PC-3 (cell line): ENCODE data around the gene LENEP. TPM values are rescaled to one million over a fixed set of nuclear protein-coding genes. Genes with fewer than 3 reads are reported as not detected.
A peak's percentile ranks its signal among the peaks of the same experiment; 100 is the strongest.

ENCODE experiments used
- ATAC-seq: fragments of 200-7000 bp; cut with Tn5 transposase; 2 replicates; pipeline ENCODE4 v1.9.1; 2020; ENCODE audit warnings: mild to moderate bottlenecking, moderate library complexity
- BruUV-seq: library from RNA; stranded (reverse); fragments of 400-500 nt; replicated peaks from 2 replicates; lab custom pipeline; 2021; lab: Mats Ljungman, UMichigan
- CTCF ChIA-PET: fragments of 300-600 bp; sonication (Branson Sonifier 250); formaldehyde crosslinking; loops from one replicate; lab custom pipeline; 2022; ENCODE audit warnings: antibody characterized with exemption; lab: Charles Lee
- POLR2A ChIA-PET: fragments of 300-600 bp; sonication (Branson Sonifier 250); formaldehyde crosslinking; loops from one replicate; lab custom pipeline; 2022; ENCODE audit warnings: antibody characterized with exemption; ENCODE audit not compliant: unreplicated experiment; lab: Charles Lee
- DNase-seq: peaks from one replicate; pipeline ENCODE4 v3.0.0-alpha.2; 2015
- H2AFZ ChIP-seq: fragments of 300-600 bp; sonication (generic); 2 replicates; pipeline ENCODE4 v1.6.0; 2016; ENCODE audit warnings: antibody characterized with exemption, low read length
- H3F3A ChIP-seq: fragments of 300-600 bp; sonication (generic); one replicate; pipeline ENCODE4 v1.6.0; 2017; ENCODE audit warnings: antibody characterized with exemption, low read length, control low read depth, mild to moderate bottlenecking; ENCODE audit not compliant: unreplicated experiment
- H3K27ac ChIP-seq: fragments of 300-600 bp; sonication (generic); 2 replicates; pipeline ENCODE4 v1.5.1; 2016; ENCODE audit warnings: mild to moderate bottlenecking, low read length
- H3K27me3 ChIP-seq: fragments of 300-600 bp; sonication (generic); 2 replicates; pipeline ENCODE4 v1.6.1; 2016; ENCODE audit warnings: low read length, mixed read lengths
- H3K36me3 ChIP-seq: fragments of 300-600 bp; sonication (generic); 2 replicates; pipeline ENCODE4 v1.6.1; 2016; ENCODE audit warnings: low read depth, mixed run types, low read length, mixed read lengths
- H3K4me1 ChIP-seq: fragments of 300-600 bp; sonication (generic); 2 replicates; pipeline ENCODE4 v1.5.1; 2016; ENCODE audit warnings: low read length; ENCODE audit not compliant: insufficient read depth
- H3K4me2 ChIP-seq: fragments of 300-600 bp; sonication (generic); 2 replicates; pipeline ENCODE4 v1.6.0; 2016; ENCODE audit warnings: low read length
- H3K4me3 ChIP-seq: fragments of 300-600 bp; sonication (generic); 2 replicates; pipeline ENCODE4 v1.5.1; 2016; ENCODE audit warnings: mild to moderate bottlenecking, low read length, mixed read lengths
- H3K79me2 ChIP-seq: fragments of 300-600 bp; sonication (generic); 2 replicates; pipeline ENCODE4 v1.6.1; 2017; ENCODE audit warnings: low read length, mixed read lengths
- H3K9ac ChIP-seq: fragments of 300-600 bp; sonication (generic); 2 replicates; pipeline ENCODE4 v1.6.0; 2016; ENCODE audit warnings: mild to moderate bottlenecking, low read length
- H3K9me2 ChIP-seq: fragments of 300-600 bp; sonication (generic); replicated peaks from 2 replicates; pipeline ENCODE4 v1.6.1; 2016; ENCODE audit warnings: mixed run types, low read length, mixed read lengths
- H3K9me3 ChIP-seq: fragments of 300-600 bp; sonication (generic); 2 replicates; pipeline ENCODE4 v1.6.1; 2016; ENCODE audit warnings: low read length, mixed read lengths
- H4K20me1 ChIP-seq: fragments of 300-600 bp; sonication (generic); 2 replicates; pipeline ENCODE4 v1.6.1; 2016; ENCODE audit warnings: low read length, mixed read lengths
- CTCF ChIP-seq: fragments of 300-600 bp; sonication (generic); conservative IDR thresholded peaks from 2 replicates; pipeline ENCODE4 v1.5.1; 2017; ENCODE audit warnings: antibody characterized with exemption, low read depth, mild to moderate bottlenecking, low read length
- EZH2 ChIP-seq: fragments of 300-600 bp; sonication (generic); IDR thresholded peaks from one replicate; pipeline ENCODE4 v1.6.1; 2017; ENCODE audit warnings: antibody characterized with exemption, mild to moderate bottlenecking, low read length; ENCODE audit not compliant: unreplicated experiment
- EZH2phosphoT487 ChIP-seq: fragments of 300-600 bp; sonication (generic); IDR thresholded peaks from 2 replicates; pipeline ENCODE4 v1.6.1; 2018; ENCODE audit warnings: mild to moderate bottlenecking, antibody characterized with exemption, low read length, borderline replicate concordance
- intact Hi-C: fragments of 100-400 bp; cut with micrococcal nuclease; formaldehyde crosslinking; loops from 2 replicates; pipeline ENCODE4 v1.9.0; 2023
- total RNA-seq: library from RNA; depleted of rRNA; stranded (reverse); fragments of >200 nt; gene quantifications from 2 replicates; pipeline ENCODE4 v1.2.3, GENCODE V29; 2014

The LENEP gene
- total RNA-seq, 1 experiment from 2014 or later, result not detected

- intact Hi-C loops, result loop anchor here (10.0 kb wide), 1 partner anchor 575 kb away; the partner anchor contains the start of gene ASH1L
- peaks cover 47% of the 10 kb centered on the region for H3K79me2 ChIP-seq
- no peak overlapping the region for H3K9ac ChIP-seq
- peaks cover 16% of the 10 kb centered on the region; the same call in 1 of the 2 replicates for H4K20me1 ChIP-seq
- peaks cover 38% of the 10 kb centered on the region for H3K36me3 ChIP-seq
- H3F3A ChIP-seq, result no peaks in the 10 kb centered on the region
- BruUV-seq, result no TSS peak
- ChIA-PET POLR2A (no interaction called here), CTCF (interaction anchor here (0.6 kb wide), 1 partner anchor 40 kb away, joined by 4 read pairs; no protein-coding TSS in a partner anchor)
- no peaks in the 10 kb centered on the region for H3K9me3 ChIP-seq
- TF ChIP-seq EZH2 (no peak), EZH2phosphoT487 (no peak)
- no peak for DNase-seq
- H3K9me2 ChIP-seq, result no peaks in the 10 kb centered on the region
- no peak overlapping the region for H2AFZ ChIP-seq
- no peaks in the 10 kb centered on the region for H3K27me3 ChIP-seq
- H3K4me3 ChIP-seq, result no peak overlapping the region
- no peak for ATAC-seq
- H3K27ac ChIP-seq, result no peak overlapping the region
- H3K4me2 ChIP-seq, result no peak overlapping the region
- H3K4me1 ChIP-seq, result no peaks in the 10 kb centered on the region
Measured at GRCh38 chr1:154989195-154989860, 4.1 kb upstream of the LENEP start.

- no peak overlapping the region for H3K4me2 ChIP-seq
- no peaks in the 10 kb centered on the region for H3K9me2 ChIP-seq
- no peak overlapping the region for H3K4me3 ChIP-seq
- no peaks in the 10 kb centered on the region for H3F3A ChIP-seq
- DNase-seq, result no peak
- no peaks in the 10 kb centered on the region for H3K27me3 ChIP-seq
- intact Hi-C loops, result no loop called here
- H4K20me1 ChIP-seq, result peaks cover 16% of the 10 kb centered on the region; the same call in 1 of the 2 replicates
- peaks cover 38% of the 10 kb centered on the region for H3K79me2 ChIP-seq
- BruUV-seq, result no TSS peak
- ChIA-PET POLR2A (no interaction called here), CTCF (interaction anchor here (0.6 kb wide), 1 partner anchor 39 kb away, joined by 4 read pairs; no protein-coding TSS in a partner anchor)
- TF ChIP-seq EZH2, result no peak
- no peak for TF ChIP-seq EZH2phosphoT487
- TF ChIP-seq CTCF, result no peak
- H3K4me1 ChIP-seq, result no peaks in the 10 kb centered on the region
- H3K27ac ChIP-seq, result no peak overlapping the region
- no peak overlapping the region for H2AFZ ChIP-seq
- no peaks in the 10 kb centered on the region for H3K9me3 ChIP-seq
- no peak for ATAC-seq
- peaks cover 38% of the 10 kb centered on the region for H3K36me3 ChIP-seq
- no peak overlapping the region for H3K9ac ChIP-seq
Measured at GRCh38 chr1:154990276-154990675, 3.1 kb upstream of the LENEP start.

- BruUV-seq, result no TSS peak
- intact Hi-C loops, result no loop called here
- DNase-seq (peak; percentile 46), ATAC-seq (peak; percentile 40)
- TF ChIP-seq EZH2phosphoT487, result no peak
- TF ChIP-seq CTCF, result peak; percentile 47
- H3K9ac ChIP-seq, result no peak overlapping the region
- H3K4me3 ChIP-seq, result no peak overlapping the region
- no peak overlapping the region for H3K27ac ChIP-seq
- H3K4me2 ChIP-seq, result no peak overlapping the region
- POLR2A ChIA-PET, result interaction anchor here (1.3 kb wide), 1 partner anchor 9 kb away, joined by 4 read pairs; the partner anchor contains the start of gene FLAD1
- no peaks in the 10 kb centered on the region for H3K27me3 ChIP-seq
- peaks cover 15% of the 10 kb centered on the region; the same call in 1 of the 2 replicates for H4K20me1 ChIP-seq
- peaks cover 12% of the 10 kb centered on the region for H3K79me2 ChIP-seq
- CTCF ChIA-PET, result interaction anchor here (0.8 to 1.1 kb wide), 3 partner anchors 9 to 37 kb away, joined by 6 to 7 read pairs (median 6); partner anchors contain the start of genes PBXIP1 and PYGO2
- peaks cover 26% of the 10 kb centered on the region for H3K36me3 ChIP-seq
- no peaks in the 10 kb centered on the region for H3K9me2 ChIP-seq
- H3K4me1 ChIP-seq, result no peaks in the 10 kb centered on the region
- H3F3A ChIP-seq, result no peaks in the 10 kb centered on the region
- H3K9me3 ChIP-seq, result no peaks in the 10 kb centered on the region
- H2AFZ ChIP-seq, result no peak overlapping the region
Measured at GRCh38 chr1:154992721-154993571, 440 bp upstream of the LENEP start.
